ENCODE data around the gene KRTAP4-7. TPM values are rescaled to one million over a fixed set of nuclear protein-coding genes. Genes with fewer than 3 reads are reported as not detected.
"Not testable (repeated sequence)": the region's sequence is repeated elsewhere in the genome, so short reads cannot be mapped to it uniquely, and the experiment has no call there.

The KRTAP4-7 gene
- total RNA-seq, 1 experiment from 2014 or later, result not detected

- DNase-seq (ENCODE audit: low read depth), result not testable (repeated sequence)
Measured at GRCh38 chr17:41108728-41109386, 24.9 kb downstream of the KRTAP4-7 start.

GRCh38 chr17:41111151-41111885 lies 27.4 kb downstream of the KRTAP4-7 start:
- no peak for DNase-seq (ENCODE audit: low read depth)

GRCh38 chr17:41116297-41116696 lies 32.3 kb downstream of the KRTAP4-7 start:
- DNase-seq (ENCODE audit: low read depth), result no peak

GRCh38 chr17:41117846-41118386 lies 34.0 kb downstream of the KRTAP4-7 start, which contains the start of gene KRTAP4-11:
TSS of gene KRTAP4-11 (minus strand) at chr17:41118373. CDS start at chr17:41118315, 58 bp downstream.
- not testable (repeated sequence) for DNase-seq (ENCODE audit: low read depth)

GRCh38 chr17:41118721-41119120 lies 34.8 kb downstream of the KRTAP4-7 start:
- DNase-seq (ENCODE audit: low read depth), result no peak

GRCh38 chr17:41119696-41120690 lies 36.0 kb downstream of the KRTAP4-7 start:
- DNase-seq (ENCODE audit: low read depth), result peak; percentile 45

GRCh38 chr17:41121742-41122141 lies 37.8 kb downstream of the KRTAP4-7 start:
- no peak for DNase-seq (ENCODE audit: low read depth)

- DNase-seq (ENCODE audit: low read depth), result not testable (repeated sequence)
Measured at GRCh38 chr17:41123292-41123990, 39.5 kb downstream of the KRTAP4-7 start.

GRCh38 chr17:41123991-41124371 lies 40.0 kb downstream of the KRTAP4-7 start, which contains the start of gene KRTAP4-12:
TSS of gene KRTAP4-12 (minus strand) at chr17:41124182. CDS start at chr17:41124122, 60 bp downstream.
- not testable (repeated sequence) for DNase-seq (ENCODE audit: low read depth)

- DNase-seq (ENCODE audit: low read depth), result no peak
Measured at GRCh38 chr17:41125064-41125463, 41.1 kb downstream of the KRTAP4-7 start.

GRCh38 chr17:41126412-41126811 lies 42.5 kb downstream of the KRTAP4-7 start:
- DNase-seq (ENCODE audit: low read depth), result no peak

GRCh38 chr17:41127371-41127770 lies 43.4 kb downstream of the KRTAP4-7 start:
- DNase-seq (ENCODE audit: low read depth), result no peak

GRCh38 chr17:41131979-41132378 lies 48.0 kb downstream of the KRTAP4-7 start:
- DNase-seq (ENCODE audit: low read depth), result peak; percentile 75

- no peak for DNase-seq (ENCODE audit: low read depth)
Measured at GRCh38 chr17:41133880-41134735, 50.2 kb downstream of the KRTAP4-7 start.

Other genes starting within 250 kb of the KRTAP4-7 start
- not detected in 2 replicates for gene KRT12, start 216.9 kb upstream of the KRTAP4-7 start, total RNA-seq (2014; rRNA removed; shearing (Covaris generic))
- gene KRT20, start 198.9 kb upstream of the KRTAP4-7 start, total RNA-seq (2014; rRNA removed; shearing (Covaris generic)), result not detected in 2 replicates
- 0.33 TPM in 1 of 2 replicates, not detected in the other for gene KRT23, start 146.5 kb upstream of the KRTAP4-7 start, total RNA-seq (2014; rRNA removed; shearing (Covaris generic))
- gene KRT39, start 117.2 kb upstream of the KRTAP4-7 start, total RNA-seq (2014; rRNA removed; shearing (Covaris generic)), result not detected in 2 replicates
- gene KRT40, start 99.8 kb upstream of the KRTAP4-7 start, total RNA-seq (2014; rRNA removed; shearing (Covaris generic)), result not detected in 2 replicates
- not detected in 2 replicates for gene KRTAP3-3, start 90.0 kb upstream of the KRTAP4-7 start, total RNA-seq (2014; rRNA removed; shearing (Covaris generic))
- not detected in 2 replicates for gene KRTAP3-2, start 84.2 kb upstream of the KRTAP4-7 start, total RNA-seq (2014; rRNA removed; shearing (Covaris generic))
- not detected in 2 replicates for gene KRTAP3-1, start 75.0 kb upstream of the KRTAP4-7 start, total RNA-seq (2014; rRNA removed; shearing (Covaris generic))
- not detected in 2 replicates for gene KRTAP1-5, start 56.9 kb upstream of the KRTAP4-7 start, total RNA-seq (2014; rRNA removed; shearing (Covaris generic))
- gene KRTAP1-4, start 54.0 kb upstream of the KRTAP4-7 start, total RNA-seq (2014; rRNA removed; shearing (Covaris generic)), result not detected in 2 replicates
- gene KRTAP1-3, start 49.3 kb upstream of the KRTAP4-7 start, total RNA-seq (2014; rRNA removed; shearing (Covaris generic)), result not detected in 2 replicates
- not detected in 2 replicates for gene KRTAP1-1, start 42.7 kb upstream of the KRTAP4-7 start, total RNA-seq (2014; rRNA removed; shearing (Covaris generic))
- gene KRTAP2-1, start 36.8 kb upstream of the KRTAP4-7 start, total RNA-seq (2014; rRNA removed; shearing (Covaris generic)), result 2.0 TPM in 1 of 2 replicates, not detected in the other
- not detected in 2 replicates for gene KRTAP2-2, start 28.9 kb upstream of the KRTAP4-7 start, total RNA-seq (2014; rRNA removed; shearing (Covaris generic))
- gene KRTAP2-3, start 24.0 kb upstream of the KRTAP4-7 start, total RNA-seq (2014; rRNA removed; shearing (Covaris generic)), result 1.2 and 6.2 TPM in 2 replicates
- gene KRTAP2-4, start 18.3 kb upstream of the KRTAP4-7 start, total RNA-seq (2014; rRNA removed; shearing (Covaris generic)), result not detected in 2 replicates
- not detected in 2 replicates for gene KRTAP4-8, start 14.0 kb downstream of the KRTAP4-7 start, total RNA-seq (2014; rRNA removed; shearing (Covaris generic))
- not detected in 2 replicates for gene KRTAP4-16, start 18.1 kb downstream of the KRTAP4-7 start, total RNA-seq (2014; rRNA removed; shearing (Covaris generic))
- 0.29 and 0.57 TPM in 2 replicates for gene KRTAP4-9, start 21.2 kb downstream of the KRTAP4-7 start, total RNA-seq (2014; rRNA removed; shearing (Covaris generic))
- not detected in 2 replicates for gene KRTAP4-11, start 34.2 kb downstream of the KRTAP4-7 start, total RNA-seq (2014; rRNA removed; shearing (Covaris generic))
- not detected in 2 replicates for gene KRTAP4-12, start 40.0 kb downstream of the KRTAP4-7 start, total RNA-seq (2014; rRNA removed; shearing (Covaris generic))
- not detected in 2 replicates for gene KRTAP4-6, start 56.4 kb downstream of the KRTAP4-7 start, total RNA-seq (2014; rRNA removed; shearing (Covaris generic))
- not detected in 2 replicates for gene KRTAP4-5, start 65.7 kb downstream of the KRTAP4-7 start, total RNA-seq (2014; rRNA removed; shearing (Covaris generic))
- gene KRTAP4-4, start 76.6 kb downstream of the KRTAP4-7 start, total RNA-seq (2014; rRNA removed; shearing (Covaris generic)), result not detected in 2 replicates
- not detected in 2 replicates for gene KRTAP4-3, start 84.1 kb downstream of the KRTAP4-7 start, total RNA-seq (2014; rRNA removed; shearing (Covaris generic))
- not detected in 2 replicates for gene KRTAP4-2, start 94.1 kb downstream of the KRTAP4-7 start, total RNA-seq (2014; rRNA removed; shearing (Covaris generic))
- not detected in 2 replicates for gene KRTAP4-1, start 100.8 kb downstream of the KRTAP4-7 start, total RNA-seq (2014; rRNA removed; shearing (Covaris generic))
- not detected in 2 replicates for gene KRTAP9-1, start 105.7 kb downstream of the KRTAP4-7 start, total RNA-seq (2014; rRNA removed; shearing (Covaris generic))
- gene KRTAP9-2, start 142.5 kb downstream of the KRTAP4-7 start, total RNA-seq (2014; rRNA removed; shearing (Covaris generic)), result not detected in 2 replicates
- not detected in 2 replicates for gene KRTAP9-3, start 148.3 kb downstream of the KRTAP4-7 start, total RNA-seq (2014; rRNA removed; shearing (Covaris generic))
- gene KRTAP9-8, start 153.8 kb downstream of the KRTAP4-7 start, total RNA-seq (2014; rRNA removed; shearing (Covaris generic)), result not detected in 2 replicates
- gene KRTAP9-4, start 165.5 kb downstream of the KRTAP4-7 start, total RNA-seq (2014; rRNA removed; shearing (Covaris generic)), result not detected in 2 replicates
- not detected in 2 replicates for gene KRTAP9-9, start 171.2 kb downstream of the KRTAP4-7 start, total RNA-seq (2014; rRNA removed; shearing (Covaris generic))
- gene KRTAP9-6, start 181.2 kb downstream of the KRTAP4-7 start, total RNA-seq (2014; rRNA removed; shearing (Covaris generic)), result not detected in 2 replicates
- not detected in 2 replicates for gene KRTAP9-7, start 191.5 kb downstream of the KRTAP4-7 start, total RNA-seq (2014; rRNA removed; shearing (Covaris generic))
- not detected in 2 replicates for gene KRTAP29-1, start 218.7 kb downstream of the KRTAP4-7 start, total RNA-seq (2014; rRNA removed; shearing (Covaris generic))
- gene KRTAP16-1, start 225.2 kb downstream of the KRTAP4-7 start, total RNA-seq (2014; rRNA removed; shearing (Covaris generic)), result not detected in 2 replicates
- gene KRTAP17-1, start 231.6 kb downstream of the KRTAP4-7 start, total RNA-seq (2014; rRNA removed; shearing (Covaris generic)), result not detected in 2 replicates

All from HT1080 (cell line).